LNCaP clone FGC (cell line): ENCODE data around the gene ADAMTS14.
"Not testable (repeated sequence)": the region's sequence is repeated elsewhere in the genome, so short reads cannot be mapped to it uniquely, and the experiment has no call there.

Experiments
- DNase-seq: peaks from one replicate; pipeline ENCODE4 v3.0.0-alpha.2; 2011; ENCODE audit warnings: low read depth
- H3K4me3 ChIP-seq: 2 replicates; pipeline ENCODE4 v1.5.1; 2011; ENCODE audit warnings: mild to moderate bottlenecking, low read depth, low read length, control low read depth
- CTCF ChIP-seq: IDR thresholded peaks from 2 replicates; pipeline ENCODE4 v1.5.1; 2012; ENCODE audit warnings: mild to moderate bottlenecking; ENCODE audit not compliant: control insufficient read depth, insufficient read depth; ENCODE audit errors: extremely low read depth

Gene ADAMTS14

GRCh38 chr10:70672165-70673042 is at the start of gene ADAMTS14:
Gene ADAMTS14 (plus strand): TSS chr10:70672506. CDS start chr10:70672803, 297 bp downstream.
- no peak for TF ChIP-seq CTCF
- no peak for DNase-seq
- no peak within 1 kb of the TSS for H3K4me3 ChIP-seq

DNA sequence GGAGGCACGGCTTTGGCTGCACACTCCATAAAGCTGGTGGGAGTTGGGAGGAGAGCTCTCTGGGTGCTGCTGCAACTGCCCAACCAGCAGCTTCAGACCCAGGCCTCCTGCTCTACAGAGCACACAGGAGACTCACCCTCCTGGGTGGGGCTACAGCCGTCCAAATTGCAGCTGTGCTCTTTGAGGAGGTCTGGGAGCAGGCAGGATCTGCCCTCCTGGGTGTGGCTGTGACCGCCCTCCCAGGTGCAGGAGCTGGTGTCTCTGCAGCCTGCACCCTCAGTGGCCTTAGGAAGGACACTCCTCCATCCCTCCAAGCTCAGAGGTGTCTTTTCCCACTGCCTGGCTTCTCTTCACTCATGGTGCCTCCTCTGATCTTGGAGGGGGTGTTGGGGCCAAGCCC is 49.8 kb upstream of the ADAMTS14 start:
- no peak for TF ChIP-seq CTCF
- DNase-seq = no peak
- H3K4me3 ChIP-seq = no peak overlapping the region

DNA sequence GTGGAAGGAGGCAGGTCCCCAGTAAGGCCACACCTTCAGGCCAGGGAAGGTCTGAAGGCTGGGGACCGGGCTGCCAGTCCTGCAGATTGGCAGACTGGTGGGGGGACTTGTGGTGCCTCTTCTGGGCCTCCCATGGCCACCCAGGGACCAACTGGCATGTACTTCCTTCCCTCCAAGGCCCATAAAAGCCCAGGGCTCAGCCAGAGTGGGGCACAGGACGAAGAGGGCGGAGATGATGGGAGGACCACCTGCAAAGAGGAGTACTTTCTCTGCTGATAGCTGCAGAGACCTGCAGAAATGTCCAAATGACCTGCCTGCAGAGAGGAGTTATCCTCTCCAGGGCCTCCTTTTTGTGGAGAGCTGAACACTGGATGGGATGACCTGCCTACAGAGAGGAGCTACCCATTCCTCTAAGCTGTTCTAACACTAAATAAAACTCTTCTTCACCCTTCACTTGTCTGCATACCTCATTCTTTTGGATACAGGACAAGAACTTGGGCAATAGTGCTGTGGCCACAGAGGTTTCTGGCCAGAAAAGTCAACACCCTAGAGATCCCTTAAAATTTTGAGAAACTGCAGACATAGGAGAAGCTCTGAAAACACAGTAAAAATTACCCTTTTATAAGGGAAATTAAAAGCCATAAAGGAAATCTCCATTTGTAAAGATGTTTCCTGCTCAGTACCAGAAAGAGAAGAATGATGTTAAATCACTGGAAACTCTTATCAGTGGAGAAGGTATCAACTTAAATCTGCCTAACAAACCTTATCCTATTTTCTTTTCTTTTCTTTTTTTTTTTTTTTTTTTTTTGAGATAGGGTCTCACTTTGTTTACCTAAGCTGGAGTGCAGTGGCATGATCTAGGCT is 49.1 kb upstream of the ADAMTS14 start:
- DNase-seq = no peak
- no peak for TF ChIP-seq CTCF

GRCh38 chr10:70626056-70626455 is 46.2 kb upstream of the ADAMTS14 start:
- no peak for TF ChIP-seq CTCF
- H3K4me3 ChIP-seq = no peak overlapping the region
- no peak for DNase-seq

More for the DNA sequence above, 49.1 kb upstream of the ADAMTS14 start:
- no peak overlapping the region for H3K4me3 ChIP-seq

DNA sequence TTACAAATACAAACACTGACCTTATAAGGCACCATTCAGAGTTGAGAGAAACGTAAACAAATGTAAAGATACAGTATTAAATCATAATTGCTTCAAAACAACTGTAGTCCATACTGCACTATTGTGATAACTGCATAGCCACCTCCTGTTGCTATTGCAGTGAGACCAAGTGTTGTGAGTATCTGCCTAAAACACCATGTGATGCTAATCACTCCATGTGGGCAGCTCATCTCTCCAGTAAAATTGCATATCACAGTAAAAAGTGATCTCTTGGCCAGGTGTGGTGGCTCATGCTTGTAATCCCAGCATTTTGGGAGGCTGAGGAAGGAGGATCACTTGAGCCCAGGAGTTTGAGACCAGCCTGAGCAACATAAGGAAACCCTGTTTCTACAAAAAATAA is 43.0 kb upstream of the ADAMTS14 start:
- no peak for DNase-seq
- no peak for TF ChIP-seq CTCF
- H3K4me3 ChIP-seq = no peak overlapping the region

DNA sequence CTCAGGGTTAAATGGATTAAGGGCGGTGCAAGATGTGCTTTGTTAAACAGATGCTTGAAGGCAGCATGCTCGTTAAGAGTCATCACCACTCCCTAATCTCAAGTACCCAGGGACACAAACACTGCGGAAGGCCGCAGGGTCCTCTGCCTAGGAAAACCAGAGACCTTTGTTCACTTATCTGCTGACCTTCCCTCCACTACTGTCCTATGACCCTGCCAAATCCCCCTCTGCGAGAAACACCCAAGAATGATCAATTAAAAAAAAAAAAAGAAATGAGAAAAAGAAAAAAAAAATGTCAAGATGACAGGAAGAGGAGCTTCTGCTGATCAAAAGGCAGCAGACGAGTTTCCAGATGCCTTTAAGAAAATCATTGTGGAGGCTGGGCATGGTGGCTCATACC is 40.6 kb upstream of the ADAMTS14 start:
- not testable (repeated sequence) for DNase-seq

DNA sequence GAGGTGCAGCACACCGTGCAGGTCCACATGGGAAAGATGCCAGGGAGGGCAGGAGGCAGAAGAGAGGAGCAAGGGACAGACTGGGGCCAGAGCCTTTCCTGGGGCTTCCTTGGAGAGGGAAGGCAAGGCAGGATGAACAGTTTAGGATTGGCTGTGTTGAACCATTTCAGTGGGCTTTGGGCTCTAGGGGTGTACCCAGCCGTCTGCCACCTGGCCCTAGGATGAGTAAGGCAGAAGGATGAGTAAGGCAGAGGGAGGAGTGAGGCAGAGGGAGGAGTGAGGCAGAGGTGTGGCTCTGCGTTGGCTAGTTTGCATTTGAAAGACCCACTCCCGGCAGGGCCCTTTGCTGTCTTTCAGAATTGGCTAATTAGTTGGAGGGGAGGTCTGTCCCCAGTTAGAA is 38.3 kb upstream of the ADAMTS14 start:
- H3K4me3 ChIP-seq = no peak overlapping the region
- no peak for DNase-seq
- no peak for TF ChIP-seq CTCF

More for the DNA sequence above, 40.6 kb upstream of the ADAMTS14 start:
- H3K4me3 ChIP-seq = not testable (repeated sequence)

DNA sequence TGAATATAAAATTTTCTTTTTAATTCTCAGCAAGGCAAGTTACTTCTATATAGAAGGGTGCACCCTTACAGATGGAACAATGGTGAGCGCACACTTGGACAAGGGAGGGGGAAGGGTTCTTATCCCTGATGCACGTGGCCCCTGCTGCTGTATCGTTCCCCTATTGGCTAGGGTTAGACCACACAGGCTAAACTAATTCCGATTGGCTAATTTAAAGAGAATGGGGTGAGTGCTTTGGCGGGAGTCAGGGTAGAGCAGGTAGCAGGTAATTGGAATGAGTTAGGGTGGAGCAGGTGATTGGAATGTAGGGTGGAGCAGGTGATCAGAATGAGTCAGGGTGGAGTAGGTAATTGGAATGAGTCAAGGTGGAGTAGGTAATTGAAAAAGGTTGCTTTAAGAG is 37.8 kb upstream of the ADAMTS14 start:
- not testable (repeated sequence) for DNase-seq, H3K4me3 ChIP-seq

DNA sequence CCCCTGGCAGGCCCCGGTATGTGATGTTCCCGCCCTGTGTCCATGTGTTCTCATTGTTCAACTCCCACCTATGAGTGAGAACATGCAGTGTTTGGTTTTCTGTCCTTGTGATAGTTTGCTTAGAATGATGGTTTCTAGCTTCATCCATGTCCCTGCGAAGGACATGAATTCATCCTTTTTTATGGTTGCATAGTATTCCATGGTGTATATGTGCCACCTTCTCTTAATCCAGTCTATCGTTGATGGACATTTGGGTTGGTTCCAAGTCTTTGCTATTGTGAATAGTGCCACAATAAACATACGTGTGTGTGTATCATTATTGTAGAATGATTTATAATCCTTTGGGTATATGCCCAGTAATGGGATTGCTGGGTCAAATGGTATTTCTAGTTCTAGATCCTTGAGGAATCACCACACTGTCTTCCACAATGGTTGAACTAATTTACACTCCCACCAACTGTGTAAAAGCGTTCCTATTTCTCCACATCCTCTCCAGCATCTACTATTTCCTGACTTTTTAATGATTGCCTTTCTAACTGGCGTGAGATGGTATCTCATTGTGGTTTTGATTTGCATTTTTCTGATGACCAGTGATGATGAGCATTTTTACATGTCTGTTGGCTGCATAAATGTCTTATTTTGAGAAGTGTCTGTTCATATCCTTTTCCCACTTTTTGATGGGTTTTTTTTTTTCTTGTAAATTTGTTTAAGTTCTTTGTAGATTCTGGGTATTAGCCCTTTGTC is 32.5 kb upstream of the ADAMTS14 start:
- H3K4me3 ChIP-seq = not testable (repeated sequence)

GRCh38 chr10:70643272-70643671 is 29.0 kb upstream of the ADAMTS14 start:
- not testable (repeated sequence) for H3K4me3 ChIP-seq, DNase-seq

More for the DNA sequence above, 32.5 kb upstream of the ADAMTS14 start:
- DNase-seq = not testable (repeated sequence)
